GM18526 (cell line): ENCODE measurements around the gene GABBR2.

ENCODE experiments used
- POLR2A ChIP-seq: IDR thresholded peaks from 3 replicates; pipeline ENCODE4 v1.6.1; 2011; ENCODE audit not compliant: insufficient read length; ENCODE audit errors: extremely low read depth

The GABBR2 gene

GRCh38 chr9:98520221-98520960 is 188.3 kb downstream of the GABBR2 start:
- TF ChIP-seq POLR2A = no peak

- TF ChIP-seq POLR2A = no peak
These were observed 189.1 kb downstream of the GABBR2 start for GRCh38 chr9:98519641-98520040.

DNA sequence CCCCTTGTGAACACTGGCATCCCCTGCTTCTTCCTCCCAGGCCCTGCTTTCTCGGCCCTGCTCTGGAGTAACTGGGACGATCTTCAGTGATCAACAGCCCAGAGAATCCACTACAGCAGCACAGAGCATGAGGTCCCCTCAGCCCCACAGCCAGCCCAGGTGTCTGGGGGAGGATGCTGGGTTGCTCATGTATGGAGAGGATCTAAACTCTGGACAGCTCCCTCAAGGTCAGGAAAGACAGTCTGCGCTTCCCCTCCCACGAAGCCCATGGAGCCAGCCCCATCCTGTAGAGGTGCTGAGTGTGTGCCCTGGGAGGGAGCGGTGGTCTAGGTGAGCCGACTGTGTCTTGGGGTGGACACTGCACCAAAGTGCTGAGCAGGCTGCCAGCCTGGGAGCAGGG is 190.2 kb downstream of the GABBR2 start:
- no peak for TF ChIP-seq POLR2A

DNA sequence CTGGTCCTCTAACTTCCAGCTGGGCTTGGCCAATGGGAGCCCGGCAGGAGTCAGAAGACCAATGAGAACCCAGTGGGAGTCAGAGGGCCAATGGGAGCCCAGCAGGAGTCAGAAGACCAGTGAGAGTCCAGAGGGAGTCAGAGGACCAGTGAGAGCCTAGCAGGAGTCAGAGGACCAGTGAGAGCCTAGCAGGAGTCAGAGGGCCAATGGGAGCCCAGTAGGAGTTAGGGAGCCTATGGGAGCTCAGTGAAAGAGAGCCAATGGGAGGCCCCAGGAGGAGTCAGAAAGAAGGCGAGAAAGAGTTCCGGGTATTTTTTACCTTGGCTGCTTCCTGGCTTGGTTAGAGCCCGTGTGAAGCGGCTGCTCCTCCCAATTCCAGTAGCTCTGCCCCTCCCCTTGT is 191.0 kb downstream of the GABBR2 start:
- no peak for TF ChIP-seq POLR2A

DNA sequence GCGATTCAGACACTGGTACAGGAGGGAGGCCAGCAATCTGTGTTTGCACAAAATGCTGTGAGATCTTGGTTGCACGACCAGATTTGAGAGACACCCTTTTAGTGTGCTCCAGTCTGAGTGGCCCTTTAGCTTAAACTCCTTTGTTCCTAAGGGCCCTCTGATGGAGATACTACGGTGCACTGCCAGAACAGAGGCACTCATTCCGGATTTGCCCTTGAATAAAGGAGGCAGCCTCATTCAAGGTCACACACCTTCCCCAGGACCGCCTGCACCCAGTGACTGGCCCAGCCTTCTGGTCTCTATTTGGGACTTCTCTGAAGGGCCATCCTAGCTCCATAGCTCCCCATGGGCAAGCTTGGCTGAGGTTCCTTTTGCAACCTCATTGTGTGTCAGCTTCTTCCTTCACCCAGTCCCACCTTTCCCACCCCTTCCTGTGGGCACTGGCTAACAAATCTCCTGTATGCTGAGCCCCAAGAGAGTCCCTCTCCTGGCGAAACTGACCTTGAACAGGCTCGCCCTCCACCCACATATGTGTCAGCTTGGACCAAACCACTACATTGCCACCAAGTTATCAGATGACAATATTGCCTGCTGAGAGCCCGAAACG is 191.7 kb downstream of the GABBR2 start:
- TF ChIP-seq POLR2A = no peak

DNA sequence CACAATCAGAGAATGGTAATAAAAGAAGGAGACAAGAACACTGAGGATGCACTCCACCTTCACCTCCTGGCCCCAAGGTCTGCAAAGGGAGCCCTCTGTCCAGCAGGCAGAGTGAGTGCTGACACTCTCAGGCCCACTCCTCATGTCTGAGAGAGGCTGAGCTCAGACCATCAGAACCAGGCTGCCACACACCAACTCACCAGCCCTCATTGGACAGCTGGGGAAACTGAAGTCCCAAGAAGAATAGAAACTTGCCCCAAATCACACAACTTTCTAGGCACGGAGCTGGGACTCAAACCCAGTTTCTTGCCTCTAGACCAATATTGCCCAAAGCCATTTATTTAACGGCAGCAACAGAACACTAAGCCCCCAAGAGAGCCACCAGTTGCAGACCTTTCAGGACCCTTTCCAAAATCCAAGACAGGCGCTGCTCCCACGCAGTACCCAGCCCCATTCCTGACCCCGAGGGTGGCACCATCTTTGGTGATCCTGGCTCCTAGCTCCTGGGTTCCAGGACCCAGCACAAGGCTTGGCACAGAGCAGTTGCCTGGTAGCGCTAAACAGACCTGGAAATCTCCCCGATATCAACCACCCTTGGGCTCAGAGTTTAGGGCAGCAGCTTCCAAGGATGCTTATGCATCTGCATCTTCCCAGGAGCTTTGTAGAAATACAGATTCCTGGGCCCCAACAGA is 192.4 kb downstream of the GABBR2 start:
- TF ChIP-seq POLR2A = no peak

DNA sequence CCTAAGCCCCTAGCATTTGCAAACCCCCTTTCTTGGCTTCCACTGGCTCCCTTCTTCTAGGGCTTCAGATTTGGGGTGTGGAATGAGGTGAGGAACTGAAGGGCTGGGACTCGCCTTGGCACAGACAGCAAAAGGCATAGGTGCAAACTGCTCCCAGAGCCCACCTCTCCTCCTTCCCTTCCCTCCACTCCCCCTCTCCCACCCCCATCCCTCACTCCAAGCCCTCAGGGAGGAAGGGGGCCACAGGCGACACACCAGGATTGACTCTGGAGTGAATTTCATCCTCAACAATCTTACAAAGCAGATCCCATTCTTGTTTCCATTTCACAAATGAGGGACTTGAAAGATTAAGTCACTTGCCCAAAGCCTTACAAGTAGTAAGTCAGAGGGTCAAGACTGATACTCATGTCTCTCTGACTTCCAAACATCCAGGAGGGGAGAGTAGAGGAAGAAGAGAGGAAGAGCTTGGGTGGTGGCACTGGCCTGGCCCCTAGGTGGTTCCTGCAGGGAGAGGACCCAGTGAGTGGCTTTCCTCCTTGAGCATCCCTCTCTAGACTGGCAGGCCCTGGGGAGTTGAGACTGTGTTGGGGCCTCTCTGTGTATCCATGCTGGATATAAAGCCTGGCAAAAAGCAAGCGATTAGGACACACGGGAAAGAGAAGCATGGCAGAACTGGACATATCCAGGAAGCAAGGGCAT is 193.1 kb downstream of the GABBR2 start:
- TF ChIP-seq POLR2A = no peak

DNA sequence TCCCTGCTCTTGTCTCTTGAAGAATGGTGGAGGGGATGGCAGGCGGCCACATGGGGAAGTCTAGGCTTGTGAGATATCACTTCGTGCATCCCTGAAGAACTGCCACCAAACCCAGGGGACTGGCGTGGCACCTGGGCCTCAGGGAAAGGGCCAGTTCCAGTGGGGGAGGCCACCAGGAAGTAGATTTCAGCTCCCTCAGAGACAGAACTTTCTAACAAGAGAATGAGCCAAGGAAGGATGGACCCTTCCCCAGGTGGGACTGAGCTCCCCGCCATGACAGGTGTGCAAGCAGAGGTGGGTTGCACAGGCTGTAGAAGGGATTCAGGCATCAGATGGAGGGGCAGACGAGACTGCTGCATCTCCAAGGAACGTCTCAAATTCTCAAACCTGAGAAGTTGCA is 193.9 kb downstream of the GABBR2 start:
- no peak for TF ChIP-seq POLR2A

GRCh38 chr9:98506422-98507054 is 202.2 kb downstream of the GABBR2 start:
- TF ChIP-seq POLR2A = no peak

GRCh38 chr9:98504298-98505282 is 204.1 kb downstream of the GABBR2 start:
- no peak for TF ChIP-seq POLR2A

GRCh38 chr9:98503867-98504266 is 204.9 kb downstream of the GABBR2 start:
- TF ChIP-seq POLR2A = no peak

DNA sequence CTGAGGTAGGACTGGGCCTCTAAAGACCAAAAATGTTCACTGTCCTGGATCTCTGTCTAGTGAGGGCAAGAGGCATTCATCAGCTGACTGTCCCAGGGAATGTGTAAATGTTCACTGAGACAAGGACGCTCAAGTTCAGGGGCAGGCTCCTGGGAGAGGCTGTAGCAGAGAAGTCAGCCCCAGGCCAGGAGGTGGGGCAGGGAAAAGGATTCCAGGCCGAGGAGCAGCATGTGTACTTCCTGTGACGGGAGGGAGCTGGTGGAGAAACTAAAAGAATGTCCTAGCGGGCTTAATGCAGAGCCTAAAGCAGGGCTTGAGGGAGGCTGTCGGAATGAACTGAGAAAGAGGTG is 205.8 kb downstream of the GABBR2 start:
- no peak for TF ChIP-seq POLR2A

DNA sequence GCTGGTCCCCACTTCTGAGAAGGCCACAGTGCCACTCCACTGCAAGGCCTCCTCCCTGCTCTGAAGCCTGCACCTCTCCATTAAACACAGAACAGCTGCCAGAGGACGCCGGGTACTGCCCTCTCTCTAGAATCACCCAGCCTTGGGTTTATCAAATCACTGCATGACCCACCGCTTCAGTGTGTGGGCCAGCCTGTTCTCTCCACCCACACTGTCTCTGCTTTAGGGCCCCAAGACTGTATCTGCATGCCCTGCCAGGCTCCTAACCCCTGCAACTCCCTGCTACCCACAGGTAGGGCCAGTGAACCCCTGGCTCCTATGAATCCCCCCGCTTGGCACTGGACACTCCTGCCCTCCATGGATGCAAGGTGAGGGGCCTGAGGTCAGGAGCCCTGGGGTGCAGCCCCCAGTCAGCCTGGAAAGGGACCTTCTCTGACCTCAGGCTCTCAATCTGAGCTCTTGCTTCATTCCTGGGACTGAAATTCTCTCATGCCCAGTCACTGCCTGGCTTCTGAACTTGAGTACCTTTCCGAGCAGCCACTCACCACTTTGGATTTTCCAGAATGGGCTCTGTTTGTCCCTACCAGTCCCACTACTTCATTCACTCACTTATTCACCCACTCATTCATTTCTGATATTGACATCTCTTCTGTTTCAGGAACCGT is 206.3 kb downstream of the GABBR2 start:
- no peak for TF ChIP-seq POLR2A

DNA sequence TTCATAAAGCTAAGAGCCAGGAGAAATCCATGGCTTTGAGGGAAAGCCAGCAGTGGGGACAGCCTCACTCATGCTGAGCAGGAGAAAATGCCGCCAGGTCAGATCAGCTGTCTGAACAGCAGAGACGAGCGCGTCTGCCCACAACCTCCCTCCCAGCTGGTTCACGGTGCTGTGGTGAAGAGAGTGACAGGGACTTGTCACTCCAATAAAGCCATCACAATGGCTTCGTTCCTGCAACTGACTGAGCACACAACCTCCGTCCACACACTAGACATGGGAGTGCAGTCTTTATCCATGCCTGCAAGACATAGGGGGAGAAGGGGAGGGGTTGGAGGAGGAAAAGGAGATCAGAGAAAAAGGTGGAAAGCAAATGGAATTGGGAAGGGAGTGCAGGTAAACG is 206.9 kb downstream of the GABBR2 start:
- no peak for TF ChIP-seq POLR2A

- no peak for TF ChIP-seq POLR2A
These were observed 208.3 kb downstream of the GABBR2 start for GRCh38 chr9:98500337-98500919.
